AG09319 (cell line): ENCODE results near the gene TLE1.
A peak's percentile ranks its signal among the peaks of the same experiment; 100 is the strongest.

ENCODE experiments used
- DNase-seq: peaks from one replicate; pipeline ENCODE4 v3.0.0-alpha.2; 2010; ENCODE audit warnings: low read depth; ENCODE audit errors: extremely low read depth
- TF ChIP-seq, protein P1 (sequence below): IDR thresholded peaks from 2 replicates; pipeline ENCODE4 v1.5.1; 2011; ENCODE audit warnings: low read depth, mild to moderate bottlenecking, inconsistent platforms, low read length, moderate library complexity

Gene TLE1

GRCh38 chr9:81566074-81566698 lies 123.2 kb downstream of the TLE1 start:
- TF ChIP-seq, protein P1, sequence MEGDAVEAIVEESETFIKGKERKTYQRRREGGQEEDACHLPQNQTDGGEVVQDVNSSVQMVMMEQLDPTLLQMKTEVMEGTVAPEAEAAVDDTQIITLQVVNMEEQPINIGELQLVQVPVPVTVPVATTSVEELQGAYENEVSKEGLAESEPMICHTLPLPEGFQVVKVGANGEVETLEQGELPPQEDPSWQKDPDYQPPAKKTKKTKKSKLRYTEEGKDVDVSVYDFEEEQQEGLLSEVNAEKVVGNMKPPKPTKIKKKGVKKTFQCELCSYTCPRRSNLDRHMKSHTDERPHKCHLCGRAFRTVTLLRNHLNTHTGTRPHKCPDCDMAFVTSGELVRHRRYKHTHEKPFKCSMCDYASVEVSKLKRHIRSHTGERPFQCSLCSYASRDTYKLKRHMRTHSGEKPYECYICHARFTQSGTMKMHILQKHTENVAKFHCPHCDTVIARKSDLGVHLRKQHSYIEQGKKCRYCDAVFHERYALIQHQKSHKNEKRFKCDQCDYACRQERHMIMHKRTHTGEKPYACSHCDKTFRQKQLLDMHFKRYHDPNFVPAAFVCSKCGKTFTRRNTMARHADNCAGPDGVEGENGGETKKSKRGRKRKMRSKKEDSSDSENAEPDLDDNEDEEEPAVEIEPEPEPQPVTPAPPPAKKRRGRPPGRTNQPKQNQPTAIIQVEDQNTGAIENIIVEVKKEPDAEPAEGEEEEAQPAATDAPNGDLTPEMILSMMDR = no peak
- no peak for DNase-seq

DNA sequence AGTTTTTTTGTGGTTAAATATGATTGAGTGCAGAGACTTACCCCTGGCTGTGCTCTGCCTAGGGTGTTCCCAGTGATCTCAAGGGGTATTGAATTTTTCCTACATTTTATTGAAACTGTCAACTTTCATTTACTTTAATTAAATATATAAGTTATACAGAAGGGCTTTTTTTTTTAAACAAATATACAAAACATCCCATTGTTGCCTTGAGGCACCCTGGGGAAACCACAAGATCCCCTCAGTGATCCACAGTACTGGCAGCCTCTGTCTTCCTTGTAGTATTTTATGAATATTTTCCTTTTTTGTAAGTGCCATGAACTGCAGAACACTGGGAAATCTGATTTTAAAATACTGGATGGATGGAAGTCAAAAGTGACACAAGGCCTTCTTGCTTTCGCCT lies 123.7 kb downstream of the TLE1 start:
- DNase-seq = no peak
- TF ChIP-seq, protein P1 = no peak

- DNase-seq = no peak
- TF ChIP-seq, protein P1 = no peak
Measured at GRCh38 chr9:81565144-81565543, 124.2 kb downstream of the TLE1 start.

DNA sequence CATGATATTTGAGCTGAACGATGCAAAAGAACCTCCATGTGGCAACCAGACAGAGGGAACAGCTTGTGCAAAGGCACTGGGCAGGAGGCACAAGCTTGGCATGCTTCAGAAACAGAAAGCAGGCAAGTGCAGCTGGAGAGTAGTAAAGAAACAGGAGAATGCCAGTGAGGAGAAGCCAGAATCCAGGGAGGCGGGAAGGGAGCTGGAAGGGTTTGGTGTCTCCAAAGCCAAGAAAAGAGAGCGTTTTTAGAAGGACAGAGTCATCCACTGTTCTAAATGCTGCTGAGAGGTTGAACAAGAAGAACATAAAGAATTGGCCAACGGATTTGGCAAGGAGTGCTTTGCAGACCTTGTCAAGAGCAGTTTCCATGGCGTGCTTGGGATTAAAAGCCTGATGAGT lies 124.7 kb downstream of the TLE1 start:
- TF ChIP-seq, protein P1 = no peak
- DNase-seq = no peak

DNA sequence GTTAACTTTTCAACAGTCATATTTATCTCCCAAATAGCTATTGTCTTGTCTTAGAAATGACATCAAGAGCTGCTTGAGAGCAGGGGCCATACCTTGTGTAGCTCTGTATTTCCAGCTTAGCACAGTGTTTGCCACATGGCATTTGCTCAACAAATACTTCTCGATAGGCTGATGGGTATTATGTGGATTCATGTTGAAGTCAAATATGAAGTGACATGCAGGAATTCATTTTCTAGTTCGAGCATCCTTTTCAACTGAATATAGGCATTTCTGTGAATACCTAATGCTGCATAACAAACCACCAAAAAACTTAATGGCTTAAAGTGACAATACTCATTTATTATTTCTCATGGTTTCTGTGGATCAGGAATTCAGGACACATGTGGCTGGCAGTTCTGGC lies 125.6 kb downstream of the TLE1 start:
- TF ChIP-seq, protein P1 = no peak
- DNase-seq = no peak

GRCh38 chr9:81563020-81563407 lies 126.3 kb downstream of the TLE1 start:
- DNase-seq = no peak
- TF ChIP-seq, protein P1 = no peak

GRCh38 chr9:81562231-81563019 lies 126.9 kb downstream of the TLE1 start:
- peak; percentile 28 for DNase-seq

More at GRCh38 chr9:81562231-81563019, 126.9 kb downstream of the TLE1 start:
- TF ChIP-seq, protein P1 = no peak
